Measurements from ENCODE around the gene EVX2.

EVX2 gene

DNA sequence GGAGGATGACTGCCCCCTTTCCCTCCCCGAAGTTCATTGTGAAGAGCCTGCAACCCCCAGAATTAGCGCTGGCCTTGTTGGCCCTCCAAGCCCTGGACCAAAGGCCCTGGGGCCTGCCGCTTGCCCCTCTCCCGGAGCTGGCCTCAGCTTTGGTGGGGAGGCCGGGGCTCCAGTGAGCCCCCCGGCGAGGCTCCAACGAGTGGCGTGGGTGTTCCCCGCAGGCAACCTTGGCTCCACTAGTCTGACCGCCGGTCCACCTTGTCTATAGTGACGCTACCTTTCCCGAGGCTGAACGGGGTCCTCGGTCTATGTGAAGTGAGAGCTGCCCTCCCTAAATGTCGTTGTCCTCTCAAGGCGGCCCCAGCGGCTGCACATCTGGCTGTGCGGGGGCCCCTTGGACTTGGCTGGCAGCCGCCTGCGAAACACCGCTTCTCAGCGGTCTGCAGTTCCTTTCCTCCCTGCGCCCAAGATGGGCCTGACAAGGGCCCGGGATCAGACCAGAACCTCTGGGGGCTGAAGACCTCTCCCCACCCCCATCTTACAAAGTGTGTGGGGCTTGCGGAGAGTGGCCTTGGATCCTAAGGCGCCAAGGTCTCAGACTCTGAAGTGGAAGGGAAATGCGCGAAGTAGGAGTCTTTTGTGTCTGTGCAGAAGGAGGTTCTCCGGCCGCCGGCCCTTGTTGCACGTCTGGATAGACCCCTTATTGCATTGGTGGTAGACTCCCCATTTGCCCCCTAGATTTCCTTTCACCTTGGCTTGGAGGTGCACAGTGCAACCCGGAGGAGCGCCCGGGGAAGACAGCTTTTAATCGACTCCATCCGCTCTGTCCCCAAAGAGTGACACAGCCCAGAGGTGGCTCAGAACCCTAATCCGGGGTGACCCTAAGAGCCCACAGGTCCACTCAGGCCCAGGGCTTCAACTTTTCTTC is 28.9 kb upstream of the EVX2 start:
- H3K4me3 ChIP-seq (ENCODE audit: low read depth, low read length): no peak overlapping the region
- DNase-seq (ENCODE audit: low read depth): no peak
- TF ChIP-seq, protein P1, sequence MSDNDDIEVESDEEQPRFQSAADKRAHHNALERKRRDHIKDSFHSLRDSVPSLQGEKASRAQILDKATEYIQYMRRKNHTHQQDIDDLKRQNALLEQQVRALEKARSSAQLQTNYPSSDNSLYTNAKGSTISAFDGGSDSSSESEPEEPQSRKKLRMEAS (IDR thresholded peaks at IDR 0.05; ENCODE audit: low read depth, low read length): no peak
- TF ChIP-seq POLR2A (IDR thresholded peaks at IDR 0.05; ENCODE audit: extremely low read depth, insufficient read length) (no peak), MYC (IDR thresholded peaks at IDR 0.05; ENCODE audit: low read depth, low read length) (no peak)
- TF ChIP-seq, protein P2, sequence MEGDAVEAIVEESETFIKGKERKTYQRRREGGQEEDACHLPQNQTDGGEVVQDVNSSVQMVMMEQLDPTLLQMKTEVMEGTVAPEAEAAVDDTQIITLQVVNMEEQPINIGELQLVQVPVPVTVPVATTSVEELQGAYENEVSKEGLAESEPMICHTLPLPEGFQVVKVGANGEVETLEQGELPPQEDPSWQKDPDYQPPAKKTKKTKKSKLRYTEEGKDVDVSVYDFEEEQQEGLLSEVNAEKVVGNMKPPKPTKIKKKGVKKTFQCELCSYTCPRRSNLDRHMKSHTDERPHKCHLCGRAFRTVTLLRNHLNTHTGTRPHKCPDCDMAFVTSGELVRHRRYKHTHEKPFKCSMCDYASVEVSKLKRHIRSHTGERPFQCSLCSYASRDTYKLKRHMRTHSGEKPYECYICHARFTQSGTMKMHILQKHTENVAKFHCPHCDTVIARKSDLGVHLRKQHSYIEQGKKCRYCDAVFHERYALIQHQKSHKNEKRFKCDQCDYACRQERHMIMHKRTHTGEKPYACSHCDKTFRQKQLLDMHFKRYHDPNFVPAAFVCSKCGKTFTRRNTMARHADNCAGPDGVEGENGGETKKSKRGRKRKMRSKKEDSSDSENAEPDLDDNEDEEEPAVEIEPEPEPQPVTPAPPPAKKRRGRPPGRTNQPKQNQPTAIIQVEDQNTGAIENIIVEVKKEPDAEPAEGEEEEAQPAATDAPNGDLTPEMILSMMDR (IDR thresholded peaks at IDR 0.05; ENCODE audit: low read depth, low read length): no peak

DNA sequence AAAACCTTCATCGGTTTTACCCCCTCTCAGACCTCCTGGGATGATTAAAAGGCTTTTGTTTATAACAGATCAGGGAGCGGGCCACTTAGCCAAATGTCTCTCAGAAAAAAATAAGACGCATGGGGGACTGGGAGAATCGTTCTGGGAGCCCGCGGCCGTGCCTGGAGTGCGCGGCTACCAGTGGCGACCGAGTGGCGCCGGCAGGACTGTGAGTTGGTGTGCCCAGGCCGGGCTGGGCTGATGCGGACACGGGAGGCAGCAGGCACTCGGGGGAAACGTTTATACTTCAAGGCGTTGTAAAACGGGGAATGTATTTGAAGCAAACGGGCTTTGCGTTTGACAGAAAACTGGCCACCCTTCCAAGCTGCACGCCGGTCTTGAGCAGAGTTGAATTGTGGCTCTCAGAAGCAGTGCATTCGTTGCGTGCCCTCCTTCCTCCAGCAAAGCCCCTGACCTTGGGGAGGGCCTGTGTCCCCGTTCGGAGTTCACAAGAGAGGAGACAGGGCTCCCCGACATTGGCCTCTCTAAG is 28.1 kb upstream of the EVX2 start:
- no peak overlapping the region for H3K4me3 ChIP-seq (ENCODE audit: low read depth, low read length)
- no peak for DNase-seq (ENCODE audit: low read depth)
- TF ChIP-seq MYC (IDR thresholded peaks at IDR 0.05; ENCODE audit: low read depth, low read length): no peak
- TF ChIP-seq, protein P2 (IDR thresholded peaks at IDR 0.05; ENCODE audit: low read depth, low read length): no peak
- no peak for TF ChIP-seq POLR2A (IDR thresholded peaks at IDR 0.05; ENCODE audit: extremely low read depth, insufficient read length)
- TF ChIP-seq, protein P1 (IDR thresholded peaks at IDR 0.05; ENCODE audit: low read depth, low read length): no peak

GRCh38 chr2:176111309-176111663 is 27.5 kb upstream of the EVX2 start:
- peak; percentile 76 for DNase-seq (ENCODE audit: low read depth)
- H3K4me3 ChIP-seq (ENCODE audit: low read depth, low read length): no peak overlapping the region
- TF ChIP-seq MYC (IDR thresholded peaks at IDR 0.05; ENCODE audit: low read depth, low read length): no peak
- TF ChIP-seq, protein P2 (IDR thresholded peaks at IDR 0.05; ENCODE audit: low read depth, low read length): peak; percentile 90
- TF ChIP-seq, protein P1 (IDR thresholded peaks at IDR 0.05; ENCODE audit: low read depth, low read length): no peak

DNA sequence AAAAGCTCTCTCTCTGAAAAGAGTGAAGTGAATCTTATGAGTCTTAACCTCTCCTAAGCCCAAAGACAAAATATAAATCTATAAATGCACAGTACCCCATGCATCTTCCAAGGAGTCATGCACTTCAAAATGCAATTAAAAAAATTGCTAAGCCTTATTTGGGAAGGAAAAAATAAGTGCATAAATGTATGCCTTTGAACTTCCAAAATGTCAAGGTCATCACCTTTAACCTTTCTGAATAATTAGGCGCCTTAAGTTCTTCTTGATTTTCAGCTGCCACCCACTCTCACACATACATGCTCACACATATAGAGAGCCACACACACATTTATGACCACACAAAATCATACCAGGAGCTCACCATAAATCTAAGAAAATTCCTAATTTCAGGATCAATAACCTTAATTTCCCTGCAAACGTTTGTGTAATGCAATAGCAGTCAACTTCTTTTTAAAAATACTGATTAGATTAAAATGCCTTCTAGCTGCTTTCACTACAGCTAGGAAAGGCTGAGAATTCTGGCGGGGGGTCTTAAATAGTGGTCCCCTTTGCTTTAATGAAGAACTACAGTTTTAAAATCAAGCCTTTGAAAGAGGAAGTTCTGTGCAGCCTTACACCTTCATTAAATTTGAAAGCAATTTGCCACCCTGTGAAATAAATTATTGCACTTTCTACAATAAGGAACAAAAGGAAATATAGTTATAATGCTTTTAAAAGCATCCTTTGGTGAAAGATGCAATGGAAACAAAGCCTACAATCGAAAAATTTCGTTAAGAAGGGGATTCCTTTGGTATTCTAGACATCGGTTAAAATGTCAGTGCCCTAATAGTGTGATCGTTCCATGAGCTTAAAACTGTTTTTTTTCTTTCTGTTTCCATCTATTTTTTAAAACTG is 26.9 kb upstream of the EVX2 start:
- DNase-seq (ENCODE audit: low read depth): no peak
- TF ChIP-seq, protein P1 (IDR thresholded peaks at IDR 0.05; ENCODE audit: low read depth, low read length): no peak
- TF ChIP-seq POLR2A (IDR thresholded peaks at IDR 0.05; ENCODE audit: extremely low read depth, insufficient read length) (no peak), MYC (IDR thresholded peaks at IDR 0.05; ENCODE audit: low read depth, low read length) (no peak)
- TF ChIP-seq, protein P2 (IDR thresholded peaks at IDR 0.05; ENCODE audit: low read depth, low read length): no peak
- no peak overlapping the region for H3K4me3 ChIP-seq (ENCODE audit: low read depth, low read length)

- TF ChIP-seq, protein P1 (IDR thresholded peaks at IDR 0.05; ENCODE audit: low read depth, low read length): no peak
- TF ChIP-seq POLR2A (IDR thresholded peaks at IDR 0.05; ENCODE audit: extremely low read depth, insufficient read length) (no peak), MYC (IDR thresholded peaks at IDR 0.05; ENCODE audit: low read depth, low read length) (no peak)
- TF ChIP-seq, protein P2 (IDR thresholded peaks at IDR 0.05; ENCODE audit: low read depth, low read length): no peak
- no peak for DNase-seq (ENCODE audit: low read depth)
Observed at GRCh38 chr2:176109946-176110345, 26.2 kb upstream of the EVX2 start.

More at GRCh38 chr2:176109946-176110345, 26.2 kb upstream of the EVX2 start:
- no peak overlapping the region for H3K4me3 ChIP-seq (ENCODE audit: low read depth, low read length)
